Eye (tissue), 1 donor: ENCODE measurements around the gene KCNK18.
A peak's percentile ranks its signal among the peaks of the same experiment; 100 is the strongest.

ENCODE experiments used
- DNase-seq: peaks from one replicate; pipeline ENCODE4 v3.0.0-alpha.2; 2015

The KCNK18 gene

DNA sequence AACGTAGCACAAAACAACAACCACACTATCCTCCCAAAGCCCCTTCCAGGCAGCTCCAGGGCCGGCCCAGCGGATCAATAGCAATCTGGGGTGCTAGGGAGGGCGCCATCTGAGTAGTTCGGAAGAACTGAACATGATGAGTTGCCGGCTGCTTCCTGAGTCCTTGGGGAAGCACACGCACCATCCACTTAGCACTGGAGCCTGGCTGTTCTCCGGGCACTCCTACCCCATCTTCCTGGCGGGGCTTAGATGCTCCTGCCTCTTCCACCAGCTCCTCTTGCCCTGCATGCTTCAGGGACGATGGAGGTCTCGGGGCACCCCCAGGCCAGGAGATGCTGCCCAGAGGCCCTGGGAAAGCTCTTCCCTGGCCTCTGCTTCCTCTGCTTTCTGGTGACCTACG lies at the start of gene KCNK18:
Gene KCNK18 (plus strand): TSS at position 301 of the 400 bp plus-strand sequence. CDS start 0 bp downstream, at position 301.
- no peak for DNase-seq

DNA sequence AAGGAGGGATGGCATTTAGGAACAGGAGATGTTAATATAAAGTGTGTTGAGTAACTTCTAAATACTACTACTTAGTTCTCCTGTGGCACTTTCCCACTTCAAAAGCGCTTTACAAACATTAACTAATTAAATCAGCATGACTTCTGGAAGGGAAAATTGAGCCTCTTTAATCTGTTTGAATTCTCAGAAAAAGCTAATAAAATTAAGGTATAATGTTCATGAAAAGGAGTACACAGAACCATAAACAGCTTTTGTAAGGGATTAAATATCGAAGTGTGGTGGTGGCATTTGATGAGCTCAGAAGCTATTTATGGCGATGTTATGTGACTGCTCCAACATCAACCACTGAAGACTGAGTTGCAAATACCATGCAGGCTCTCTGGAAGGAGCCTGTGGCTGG lies 49.0 kb upstream of the KCNK18 start:
- no peak for DNase-seq

DNA sequence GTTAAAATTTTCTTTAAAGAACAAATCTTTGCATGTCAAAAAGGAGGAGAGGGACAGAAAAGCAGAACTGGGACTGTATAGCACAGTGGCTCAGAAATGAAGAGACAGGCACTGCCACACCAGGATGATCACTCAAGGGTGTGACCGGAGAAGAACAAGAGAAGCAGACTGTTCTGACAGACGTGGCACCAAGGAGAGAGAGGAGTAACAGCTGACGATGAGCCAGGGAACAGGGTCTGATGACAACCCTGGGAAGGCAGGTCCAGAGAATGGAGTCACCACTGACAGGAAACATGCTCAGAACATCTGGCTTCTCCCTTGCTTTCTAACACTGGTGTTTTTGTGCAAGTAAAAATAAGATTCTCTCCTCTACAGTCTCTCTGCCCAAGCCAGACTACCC lies 44.6 kb upstream of the KCNK18 start:
- no peak for DNase-seq

GRCh38 chr10:117158297-117158696 lies 39.0 kb upstream of the KCNK18 start:
- no peak for DNase-seq

GRCh38 chr10:117159390-117159789 lies 37.9 kb upstream of the KCNK18 start:
- peak; percentile 39 for DNase-seq

DNA sequence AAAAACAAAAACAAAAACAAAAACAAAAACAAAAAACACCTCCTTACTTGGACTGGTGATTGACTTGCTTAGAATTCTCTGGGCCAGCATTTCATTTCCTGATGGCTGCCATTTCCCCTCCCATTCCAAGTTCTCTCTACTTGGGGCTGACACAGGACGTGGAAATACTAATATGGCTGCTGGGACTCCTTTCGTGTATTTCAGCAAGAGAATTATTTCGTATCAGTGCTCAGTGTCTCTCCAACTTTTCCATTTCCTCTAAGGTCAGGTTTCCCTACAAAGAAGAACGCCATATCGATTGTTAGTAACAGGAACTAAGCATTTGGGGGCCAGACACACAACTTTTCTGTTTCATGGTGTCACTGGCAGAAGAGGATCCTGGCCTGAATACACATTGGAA lies 36.7 kb upstream of the KCNK18 start:
- DNase-seq: peak; percentile 34

DNA sequence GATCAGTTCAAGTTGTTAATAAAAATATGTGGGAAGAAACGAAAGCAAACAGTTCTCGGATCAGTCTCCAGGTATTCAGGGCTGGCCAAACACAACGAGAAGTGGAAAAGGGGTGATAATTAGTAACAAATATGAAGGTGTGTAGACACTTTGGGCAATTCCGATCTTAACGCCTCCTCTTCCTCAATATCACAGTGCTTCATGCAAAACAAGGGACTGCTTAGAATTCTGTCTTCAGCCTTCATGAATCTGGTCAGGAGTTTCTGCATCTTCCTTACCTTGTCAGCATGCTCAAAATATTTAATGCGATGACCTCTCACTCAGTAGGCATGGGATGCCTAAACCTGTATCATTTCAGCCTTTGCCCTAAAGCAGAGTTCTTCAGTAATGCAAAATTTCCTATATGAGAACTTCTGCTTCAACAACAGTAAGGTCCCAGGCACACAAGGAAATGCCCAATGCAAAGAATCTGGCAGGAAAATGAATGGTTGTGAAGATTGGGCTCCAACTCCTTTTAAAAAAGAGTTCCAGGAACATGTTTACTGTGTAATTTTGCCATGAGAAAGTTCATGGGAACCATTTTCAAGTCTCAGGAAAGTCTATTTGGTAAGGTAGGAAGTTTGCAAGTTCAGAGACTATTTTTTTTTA lies 35.8 kb upstream of the KCNK18 start:
- DNase-seq: peak; percentile 69

- peak; percentile 62 for DNase-seq
These were observed 34.9 kb upstream of the KCNK18 start for GRCh38 chr10:117162093-117163060.

- peak; percentile 70 for DNase-seq
These were observed 34.0 kb upstream of the KCNK18 start for GRCh38 chr10:117163061-117163953.

- peak; percentile 59 for DNase-seq
These were observed 33.2 kb upstream of the KCNK18 start for GRCh38 chr10:117163954-117164548.

GRCh38 chr10:117164592-117165537 lies 32.4 kb upstream of the KCNK18 start:
- peak; percentile 67 for DNase-seq

DNA sequence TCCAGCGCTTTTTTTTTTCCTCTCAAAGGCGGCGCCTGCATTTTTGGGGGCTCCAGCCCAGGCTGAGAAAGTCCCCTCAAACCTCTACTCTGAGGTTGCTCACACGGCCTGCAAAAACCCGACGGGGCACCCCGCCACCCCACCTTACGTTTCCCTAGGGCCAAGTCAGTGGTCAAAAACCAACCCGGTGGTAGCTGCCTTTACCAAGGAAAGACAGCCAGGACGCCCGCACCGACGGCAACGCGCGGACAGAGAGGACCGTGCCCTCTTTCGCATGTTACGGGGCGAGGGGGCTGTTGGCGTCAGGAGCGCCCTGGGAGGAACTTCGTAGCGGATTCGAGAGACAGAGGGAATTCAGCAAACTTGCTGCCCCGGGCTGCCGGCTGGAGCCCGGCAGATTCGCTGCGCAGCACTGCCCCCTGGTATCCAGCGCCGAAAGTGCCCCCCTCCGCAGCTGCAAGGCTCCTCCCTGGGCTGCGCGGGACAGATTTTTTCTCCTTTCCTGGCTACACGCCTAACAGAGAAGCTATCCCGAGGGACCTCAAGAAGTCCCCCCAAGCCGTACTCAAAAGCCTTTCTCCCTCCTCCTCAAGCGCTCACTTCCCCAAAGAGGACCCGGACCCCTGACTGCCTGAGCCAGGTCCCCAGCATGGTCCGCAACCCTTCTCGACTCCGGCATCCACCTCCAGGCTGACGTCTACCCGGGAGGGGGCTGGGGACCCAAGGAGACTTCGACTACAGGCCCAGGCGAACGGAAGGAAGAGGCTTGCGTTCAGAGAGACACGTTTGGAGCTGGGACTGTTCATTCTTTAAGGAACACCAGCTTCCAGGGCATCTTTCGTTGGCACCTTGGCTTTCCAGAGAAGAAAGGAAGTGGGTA lies 31.5 kb upstream of the KCNK18 start:
- peak; percentile 87 for DNase-seq

GRCh38 chr10:117166418-117167345 lies 30.6 kb upstream of the KCNK18 start:
- no peak for DNase-seq

DNA sequence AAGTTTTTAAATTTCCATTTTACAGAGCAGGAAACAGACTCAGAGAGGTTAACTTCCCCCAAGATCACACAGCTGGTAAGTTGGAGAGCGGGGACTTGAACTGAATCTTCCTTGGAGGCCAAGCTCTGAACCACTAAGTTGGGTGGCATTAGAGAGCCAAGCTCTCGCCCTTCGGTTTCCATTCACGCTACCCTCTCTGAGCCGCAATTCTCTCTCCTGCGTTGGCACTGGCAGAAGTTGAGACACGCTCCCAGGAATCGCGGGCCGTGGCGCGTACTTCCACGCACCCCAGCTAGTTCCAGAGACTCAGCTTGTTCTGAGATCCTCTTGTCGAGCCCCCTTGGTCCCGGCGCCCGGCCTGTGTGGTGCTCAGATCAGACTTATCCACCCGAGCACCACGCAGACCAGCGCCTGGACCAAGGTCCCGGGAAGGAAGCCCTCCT lies 29.9 kb upstream of the KCNK18 start:
- DNase-seq: peak; percentile 32

- DNase-seq: peak; percentile 89
These were observed 29.3 kb upstream of the KCNK18 start for GRCh38 chr10:117167789-117168674.

DNA sequence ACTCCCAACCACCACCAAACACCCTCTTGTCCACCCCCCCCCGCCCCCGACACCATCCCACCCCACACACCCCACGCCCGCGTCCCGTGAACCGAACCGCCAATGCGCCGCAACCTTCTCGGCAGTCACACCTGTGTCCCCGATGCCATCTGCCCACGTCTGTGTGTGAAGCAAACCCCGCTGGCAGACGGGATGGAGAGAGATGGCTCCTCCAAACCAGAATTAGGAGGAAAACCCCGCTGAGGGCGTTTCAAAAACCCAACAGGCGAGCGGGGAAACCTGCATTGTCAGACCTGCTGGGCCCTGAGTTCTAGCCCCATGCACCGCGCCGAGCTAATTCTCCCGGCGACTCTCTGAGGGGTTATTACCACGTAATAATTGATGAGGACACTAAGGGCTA lies 28.6 kb upstream of the KCNK18 start:
- DNase-seq: peak; percentile 36

DNA sequence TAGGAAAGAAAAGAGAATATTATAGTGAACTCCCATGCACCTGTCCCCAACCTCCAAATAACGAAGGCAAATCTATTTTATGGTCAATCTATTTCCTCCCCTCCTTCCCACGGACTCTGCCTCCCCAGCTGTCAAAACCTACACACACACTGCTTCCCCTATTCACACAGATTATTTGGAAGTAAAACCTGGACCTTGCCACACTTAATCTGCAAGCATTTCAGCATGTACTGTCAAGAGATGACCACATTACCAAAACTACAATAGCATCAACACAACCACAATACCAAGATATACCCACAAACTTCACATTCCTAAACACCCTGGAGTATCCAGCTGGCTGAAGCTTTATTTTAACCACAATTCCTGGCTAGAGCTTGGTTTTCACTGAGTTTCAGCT lies 27.8 kb upstream of the KCNK18 start:
- no peak for DNase-seq

DNA sequence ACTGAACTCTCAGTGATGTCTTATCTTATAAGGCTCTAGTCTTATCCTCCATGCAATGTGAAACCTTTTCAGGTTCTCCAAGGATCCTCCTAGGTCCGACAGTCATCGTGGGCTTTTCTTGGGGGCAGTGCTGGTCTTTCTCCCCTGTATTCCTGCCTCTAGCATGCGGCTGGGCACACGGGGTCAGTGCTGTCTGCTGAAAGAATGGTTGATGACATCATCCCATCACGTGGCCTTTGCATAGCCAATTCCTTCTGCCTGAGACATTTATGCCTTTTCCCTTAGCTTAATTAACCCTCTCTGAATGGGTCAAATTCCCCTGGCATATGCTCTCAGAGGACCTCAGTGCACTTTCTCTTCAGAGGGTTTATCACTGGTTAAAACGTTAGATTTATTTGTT lies 27.0 kb upstream of the KCNK18 start:
- DNase-seq: peak; percentile 39
